Mucosa of gallbladder (tissue), 1 donor: ENCODE measurements around the gene INPP4B. TPM values are rescaled to one million over a fixed set of nuclear protein-coding genes. Genes with fewer than 3 reads are reported as not detected.
"Not testable (repeated sequence)": the region's sequence is repeated elsewhere in the genome, so short reads cannot be mapped to it uniquely, and the experiment has no call there.

ENCODE experiments used
- DNase-seq: peaks from one replicate; pipeline ENCODE4 v3.0.0-alpha.2; 2020; ENCODE audit warnings: low spot score
- total RNA-seq: library from RNA; stranded (reverse); gene quantifications from one replicate; pipeline ENCODE4 v1.2.1, GENCODE V29; 2021
- donor health status: DM: no; HTN: no; CAD: no.

The INPP4B gene
- total RNA-seq, 1 donor from 2014 or later: 16.0 TPM

GRCh38 chr4:142824368-142824767 lies 21.7 kb downstream of the INPP4B start:
- DNase-seq: no peak

- DNase-seq: no peak
Measured at GRCh38 chr4:142823796-142824195, 22.3 kb downstream of the INPP4B start.

- no peak for DNase-seq
Measured at GRCh38 chr4:142818476-142818875, 27.6 kb downstream of the INPP4B start.

- DNase-seq: no peak
Measured at GRCh38 chr4:142818031-142818430, 28.1 kb downstream of the INPP4B start.

GRCh38 chr4:142817442-142817841 lies 28.7 kb downstream of the INPP4B start:
- DNase-seq: no peak

GRCh38 chr4:142815834-142816233 lies 30.3 kb downstream of the INPP4B start:
- DNase-seq: no peak

- DNase-seq: no peak
Measured at GRCh38 chr4:142813388-142813787, 32.7 kb downstream of the INPP4B start.

- DNase-seq: no peak
Measured at GRCh38 chr4:142812091-142812490, 34.0 kb downstream of the INPP4B start.

GRCh38 chr4:142811034-142811433 lies 35.1 kb downstream of the INPP4B start:
- no peak for DNase-seq

- no peak for DNase-seq
Measured at GRCh38 chr4:142809559-142809958, 36.5 kb downstream of the INPP4B start.

GRCh38 chr4:142803879-142804278 lies 42.2 kb downstream of the INPP4B start:
- DNase-seq: not testable (repeated sequence)

- DNase-seq: no peak
Measured at GRCh38 chr4:142801966-142802365, 44.1 kb downstream of the INPP4B start.

- DNase-seq: no peak
Measured at GRCh38 chr4:142781114-142781513, 65.0 kb downstream of the INPP4B start.

GRCh38 chr4:142778900-142779299 lies 67.2 kb downstream of the INPP4B start:
- no peak for DNase-seq

GRCh38 chr4:142778430-142778829 lies 67.7 kb downstream of the INPP4B start:
- DNase-seq: no peak

- no peak for DNase-seq
Measured at GRCh38 chr4:142777045-142777743, 68.9 kb downstream of the INPP4B start.

GRCh38 chr4:142776026-142776425 lies 70.1 kb downstream of the INPP4B start:
- DNase-seq: no peak

- no peak for DNase-seq
Measured at GRCh38 chr4:142773505-142773904, 72.6 kb downstream of the INPP4B start.

- no peak for DNase-seq
Measured at GRCh38 chr4:142762280-142762679, 83.8 kb downstream of the INPP4B start.

- no peak for DNase-seq
Measured at GRCh38 chr4:142752202-142752786, 93.8 kb downstream of the INPP4B start.

- no peak for DNase-seq
Measured at GRCh38 chr4:142743121-142743825, 102.8 kb downstream of the INPP4B start.

GRCh38 chr4:142741995-142742394 lies 104.1 kb downstream of the INPP4B start:
- no peak for DNase-seq

GRCh38 chr4:142728233-142728632 lies 117.9 kb downstream of the INPP4B start:
- DNase-seq: no peak
